Sigmoid colon (tissue), 7 donors: Measurements from ENCODE around the gene NELL2. TPM values are rescaled to one million over a fixed set of nuclear protein-coding genes. Genes with fewer than 3 reads are reported as not detected.

Source experiments
- DNase-seq: peaks from one replicate; pipeline ENCODE4 v3.0.0-alpha.2; 2019
- H3K27ac ChIP-seq, 4 donors: fragments of 200-600 bp; sonication (generic); one replicate each; pipeline ENCODE4 v1.5.1; 2016 to 2019; ENCODE audit warnings: mild to moderate bottlenecking in 1 of 4
- H3K27me3 ChIP-seq, 3 donors: fragments of 200-600 bp; sonication (generic); one replicate each; pipeline ENCODE4 v1.5.1; 2019; ENCODE audit warnings: mild to moderate bottlenecking in 1 of 3
- H3K36me3 ChIP-seq, 4 donors: fragments of 200-600 bp; sonication (generic); one replicate each; pipeline ENCODE4 v1.5.1; 2016 to 2019
- H3K4me1 ChIP-seq, 4 donors: fragments of 200-600 bp; sonication (generic); one replicate each; pipeline ENCODE4 v1.5.1; 2017 to 2019
- H3K4me3 ChIP-seq, 4 donors: fragments of 200-600 bp; sonication (generic); one replicate each; pipeline ENCODE4 v1.5.1; 2017 to 2019; ENCODE audit warnings: mild to moderate bottlenecking in 2 of 4, moderate library complexity in 1 of 4
- H3K9me3 ChIP-seq, 4 donors: fragments of 200-600 bp in 3 of 4; sonication (generic) in 3 of 4; one replicate each; pipeline versions ENCODE4 v1.5.1 to v1.6.1; 2013 to 2019
- CTCF ChIP-seq, 4 experiments: fragments of 450-650 bp in 3 of 4; fragments of 200-600 bp in 1 of 4; IDR thresholded peaks; one replicate each; pipeline ENCODE4 v1.5.1; 2016 to 2019; ENCODE audit warnings: antibody characterized with exemption in 4 of 4, mild to moderate bottlenecking in 3 of 4, moderate library complexity in 2 of 4
- EP300 ChIP-seq, 4 donors: sonication (generic); formaldehyde crosslinking; IDR thresholded peaks; one replicate each; pipeline ENCODE4 v1.6.1; 2017; ENCODE audit warnings: antibody characterized with exemption in 4 of 4
- POLR2A ChIP-seq, 2 donors: fragments of 450-650 bp; IDR thresholded peaks; one replicate each; pipeline ENCODE4 v1.6.1; 2016; ENCODE audit warnings: antibody characterized with exemption in 2 of 2, mild to moderate bottlenecking in 2 of 2, moderate library complexity in 2 of 2
- POLR2AphosphoS5 ChIP-seq, 4 donors: sonication (generic); formaldehyde crosslinking; IDR thresholded peaks; one replicate each; pipeline ENCODE4 v1.6.1; 2017; ENCODE audit warnings: antibody characterized with exemption in 4 of 4
- WGBS, 2 donors: extraction: QIAGEN DNeasy Blood & Tissue Kit; methylation state at CpG; one replicate each; pipeline ENCODE4 v1.1.7; 2013; 5-methylcytosine and 5-hydroxymethylcytosine counted together
- intact Hi-C: fragments of 100-400 bp; cut with DNase I; formaldehyde crosslinking; loops from one replicate; pipeline ENCODE4 v1.15.1; 2023
- polyA plus RNA-seq, 3 donors: library from polyadenylated mRNA; stranded (reverse); fragments of 200-250 nt; gene quantifications; one replicate each; pipeline ENCODE4 v1.2.3, GENCODE V29; 2013
- total RNA-seq, 4 donors: library from RNA; depleted of rRNA; stranded (reverse); fragments of >200 nt; gene quantifications; one replicate each; pipeline ENCODE4 v1.1.0, GENCODE V29; 2016
- donor health status: healthy with polysubstance abuse.
- donor health status: Bipolar disorder and iron deficiency.
- donor health status: healthy.

Gene NELL2
- total and polyA plus RNA-seq, 7 donors, result 0.60 to 14.7 (median 3.9) TPM

- no peak overlapping the region for H3K4me3 ChIP-seq
- H3K9me3 ChIP-seq, result peaks cover 0 to 8% (median 0%) of the 10 kb centered on the region in 4 donors
- no peaks in the 10 kb centered on the region for H3K36me3 ChIP-seq
- H3K27ac ChIP-seq, result no peak overlapping the region
- intact Hi-C loops, result no loop called here
- H3K27me3 ChIP-seq, result no peaks in the 10 kb centered on the region
- WGBS, 2 donors, result 74 to 86% methylated on average over 1 of the region's 1 CpG
- no peak for TF ChIP-seq EP300 (IDR thresholded peaks at IDR 0.05)
- TF ChIP-seq POLR2A (IDR thresholded peaks at IDR 0.05), result no peak
- no peak for TF ChIP-seq POLR2AphosphoS5 (IDR thresholded peaks at IDR 0.05)
- no peak for TF ChIP-seq CTCF (IDR thresholded peaks at IDR 0.05)
- DNase-seq, result no peak
- no peaks in the 10 kb centered on the region for H3K4me1 ChIP-seq
Observed at GRCh38 chr12:44859998-44860689, 16.0 kb downstream of the NELL2 start.

- Histone ChIP-seq H3K36me3 (no peaks in the 10 kb centered on the region), H3K27me3 (no peaks in the 10 kb centered on the region), H3K4me3 (no peak overlapping the region), H3K4me1 (no peaks in the 10 kb centered on the region), H3K9me3 (peaks cover 0 to 8% (median 0%) of the 10 kb centered on the region in 4 donors), H3K27ac (no peak overlapping the region)
- TF ChIP-seq EP300 (IDR thresholded peaks at IDR 0.05) (no peak), POLR2AphosphoS5 (IDR thresholded peaks at IDR 0.05) (no peak), CTCF (IDR thresholded peaks at IDR 0.05) (no peak), POLR2A (IDR thresholded peaks at IDR 0.05) (no peak)
- no peak for DNase-seq
- intact Hi-C loops, result no loop called here
- WGBS, 2 donors, result 87 to 91% methylated on average over 4 of the region's 4 CpGs
Observed at GRCh38 chr12:44858226-44858855, 17.8 kb downstream of the NELL2 start.

- Histone ChIP-seq H3K36me3 (no peaks in the 10 kb centered on the region), H3K4me3 (no peak overlapping the region), H3K9me3 (no peaks in the 10 kb centered on the region), H3K27ac (no peak overlapping the region), H3K4me1 (peaks cover 0 to 4% (median 0%) of the 10 kb centered on the region in 4 donors), H3K27me3 (no peaks in the 10 kb centered on the region)
- WGBS, 2 donors, result 42 to 50% methylated on average over 2 of the region's 2 CpGs
- TF ChIP-seq POLR2A (IDR thresholded peaks at IDR 0.05) (no peak), CTCF (IDR thresholded peaks at IDR 0.05) (no peak), EP300 (IDR thresholded peaks at IDR 0.05) (no peak), POLR2AphosphoS5 (IDR thresholded peaks at IDR 0.05) (no peak)
- intact Hi-C loops, result no loop called here
- no peak for DNase-seq
Observed at GRCh38 chr12:44852483-44852882, 23.6 kb downstream of the NELL2 start.

- no peaks in the 10 kb centered on the region for H3K36me3 ChIP-seq
- no peaks in the 10 kb centered on the region for H3K27me3 ChIP-seq
- H3K9me3 ChIP-seq, result no peaks in the 10 kb centered on the region
- no peak overlapping the region for H3K27ac ChIP-seq
- no peak overlapping the region for H3K4me3 ChIP-seq
- no peak for DNase-seq
- TF ChIP-seq POLR2AphosphoS5 (IDR thresholded peaks at IDR 0.05) (no peak), CTCF (IDR thresholded peaks at IDR 0.05) (no peak), POLR2A (IDR thresholded peaks at IDR 0.05) (no peak), EP300 (IDR thresholded peaks at IDR 0.05) (no peak)
- peaks cover 0 to 4% (median 0%) of the 10 kb centered on the region in 4 donors for H3K4me1 ChIP-seq
- WGBS, 2 donors, result 82 to 91% methylated on average over 3 of the region's 3 CpGs
- intact Hi-C loops, result no loop called here
Observed at GRCh38 chr12:44851586-44851985, 24.5 kb downstream of the NELL2 start.
